GM20000 (cell line): ENCODE results near the gene TMEM240.

Experiments
- DNase-seq: peaks from one replicate; pipeline ENCODE4 v3.0.0; 2012; ENCODE audit warnings: low spot score
- TF ChIP-seq, protein P1 (sequence below): IDR thresholded peaks from 2 replicates; pipeline ENCODE4 v1.5.1; 2012; ENCODE audit warnings: mild to moderate bottlenecking, control low read depth; ENCODE audit errors: extremely low read depth, missing control alignments

Gene TMEM240

DNA sequence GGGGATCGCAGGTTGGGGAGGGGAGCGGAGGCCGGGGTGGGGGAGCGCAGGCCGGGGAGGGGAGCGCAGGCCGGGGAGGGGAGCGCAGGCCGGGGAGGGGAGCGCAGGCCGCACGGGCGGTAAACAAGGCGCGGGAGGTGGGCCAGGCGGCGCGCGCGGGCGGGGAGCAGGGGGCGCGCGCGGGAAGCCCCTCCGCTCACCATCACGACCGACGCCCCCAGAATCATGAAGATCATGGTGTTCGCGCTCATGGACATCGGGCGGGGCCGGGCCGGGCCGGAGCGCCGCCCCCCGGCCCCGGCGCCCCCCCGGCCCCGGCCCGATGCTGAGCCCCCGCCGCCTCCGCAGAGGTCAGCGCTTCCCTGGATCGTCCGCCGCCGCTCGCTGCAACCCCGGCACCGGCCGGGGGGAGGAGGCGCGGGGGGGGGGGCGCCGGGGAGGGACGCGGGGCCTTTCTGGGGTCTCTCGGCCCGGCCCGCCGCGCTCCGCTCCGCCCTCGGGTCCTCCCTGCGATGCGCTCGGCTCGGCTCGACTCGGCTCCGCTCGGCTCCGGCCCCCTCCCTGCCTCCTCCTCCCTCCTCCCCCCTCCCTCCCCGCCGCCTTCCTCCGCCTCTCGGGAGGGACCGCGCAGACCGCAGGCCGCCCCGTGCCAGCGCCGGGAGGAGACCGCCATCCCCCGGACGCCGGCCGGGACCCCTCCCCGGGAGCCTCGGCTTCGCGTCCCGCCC, at the start of gene TMEM240:
TMEM240 (minus strand) TSS at position 535 of the 728 bp plus-strand sequence; CDS start at position 257, 278 bp downstream.
- DNase-seq = peak; percentile 85
- TF ChIP-seq, protein P1, sequence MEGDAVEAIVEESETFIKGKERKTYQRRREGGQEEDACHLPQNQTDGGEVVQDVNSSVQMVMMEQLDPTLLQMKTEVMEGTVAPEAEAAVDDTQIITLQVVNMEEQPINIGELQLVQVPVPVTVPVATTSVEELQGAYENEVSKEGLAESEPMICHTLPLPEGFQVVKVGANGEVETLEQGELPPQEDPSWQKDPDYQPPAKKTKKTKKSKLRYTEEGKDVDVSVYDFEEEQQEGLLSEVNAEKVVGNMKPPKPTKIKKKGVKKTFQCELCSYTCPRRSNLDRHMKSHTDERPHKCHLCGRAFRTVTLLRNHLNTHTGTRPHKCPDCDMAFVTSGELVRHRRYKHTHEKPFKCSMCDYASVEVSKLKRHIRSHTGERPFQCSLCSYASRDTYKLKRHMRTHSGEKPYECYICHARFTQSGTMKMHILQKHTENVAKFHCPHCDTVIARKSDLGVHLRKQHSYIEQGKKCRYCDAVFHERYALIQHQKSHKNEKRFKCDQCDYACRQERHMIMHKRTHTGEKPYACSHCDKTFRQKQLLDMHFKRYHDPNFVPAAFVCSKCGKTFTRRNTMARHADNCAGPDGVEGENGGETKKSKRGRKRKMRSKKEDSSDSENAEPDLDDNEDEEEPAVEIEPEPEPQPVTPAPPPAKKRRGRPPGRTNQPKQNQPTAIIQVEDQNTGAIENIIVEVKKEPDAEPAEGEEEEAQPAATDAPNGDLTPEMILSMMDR = no peak

DNA sequence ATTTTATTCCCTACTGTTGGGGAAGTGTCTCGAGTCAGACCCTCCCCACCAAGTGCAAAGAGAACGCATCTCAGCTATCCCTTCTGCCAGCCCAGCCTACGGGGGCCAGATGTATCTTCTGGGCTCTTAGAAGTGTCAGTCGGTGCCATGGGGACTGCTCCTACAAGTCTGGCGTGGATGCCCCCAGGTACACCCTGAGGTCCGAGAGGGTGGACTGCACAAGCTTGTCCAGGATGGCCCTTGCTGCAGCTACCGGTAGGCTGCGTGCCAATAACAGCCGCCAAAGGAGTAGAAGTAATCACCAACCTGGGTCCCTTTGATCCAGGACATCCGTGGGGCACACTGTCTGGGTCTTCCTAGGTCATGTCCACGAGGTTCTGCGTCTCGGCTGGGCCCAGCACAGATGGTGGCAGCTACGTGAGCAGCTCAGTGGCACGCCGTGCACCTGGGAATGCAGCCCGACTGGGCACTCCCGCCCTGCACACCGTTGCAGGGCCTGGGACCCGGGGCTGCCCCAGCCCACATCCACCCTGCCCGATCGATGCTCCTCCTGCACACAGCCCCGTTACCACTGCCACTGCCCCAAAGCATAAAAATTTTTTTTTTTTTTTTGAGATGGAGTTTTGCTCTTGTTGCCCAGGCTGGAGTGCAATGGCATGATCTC, 43.1 kb upstream of the TMEM240 start:
- no peak for DNase-seq
- TF ChIP-seq, protein P1 = no peak

DNA sequence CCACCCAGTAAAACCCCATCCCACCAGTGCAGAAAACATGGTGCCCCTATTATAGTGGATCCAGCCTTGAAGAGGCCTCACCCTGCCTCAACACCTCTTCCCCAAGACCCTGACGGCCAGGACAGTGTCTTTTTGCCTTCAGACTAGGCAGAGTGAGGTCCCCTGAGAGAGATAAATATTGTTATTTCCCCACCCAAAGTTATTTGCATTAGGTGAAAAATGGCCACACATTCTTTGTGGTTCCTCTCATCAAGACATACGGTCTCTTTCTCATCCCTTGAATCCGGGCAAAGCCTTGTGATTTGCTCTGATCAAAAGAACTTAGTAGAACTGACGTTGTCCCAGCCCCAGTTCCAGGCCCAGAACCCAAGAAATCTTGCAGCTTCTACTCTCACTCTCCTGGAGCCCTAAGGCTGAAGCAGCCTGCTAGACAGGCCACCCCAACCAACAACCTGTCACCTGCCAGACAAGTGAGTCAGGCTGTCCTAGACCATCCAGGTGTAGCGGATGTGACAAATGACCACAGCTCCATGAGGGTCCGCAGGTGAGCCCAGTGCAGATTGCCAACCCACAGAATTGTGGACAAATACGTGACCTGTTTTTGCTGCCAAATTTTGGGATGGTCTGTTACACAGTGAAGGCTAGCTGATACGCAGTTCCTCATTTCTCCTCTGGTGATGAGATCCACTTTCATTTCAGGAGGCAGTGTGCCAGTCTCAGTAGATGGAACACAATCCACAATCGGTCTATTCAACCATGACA, 42.3 kb upstream of the TMEM240 start:
- DNase-seq = no peak
- TF ChIP-seq, protein P1 = no peak

DNA sequence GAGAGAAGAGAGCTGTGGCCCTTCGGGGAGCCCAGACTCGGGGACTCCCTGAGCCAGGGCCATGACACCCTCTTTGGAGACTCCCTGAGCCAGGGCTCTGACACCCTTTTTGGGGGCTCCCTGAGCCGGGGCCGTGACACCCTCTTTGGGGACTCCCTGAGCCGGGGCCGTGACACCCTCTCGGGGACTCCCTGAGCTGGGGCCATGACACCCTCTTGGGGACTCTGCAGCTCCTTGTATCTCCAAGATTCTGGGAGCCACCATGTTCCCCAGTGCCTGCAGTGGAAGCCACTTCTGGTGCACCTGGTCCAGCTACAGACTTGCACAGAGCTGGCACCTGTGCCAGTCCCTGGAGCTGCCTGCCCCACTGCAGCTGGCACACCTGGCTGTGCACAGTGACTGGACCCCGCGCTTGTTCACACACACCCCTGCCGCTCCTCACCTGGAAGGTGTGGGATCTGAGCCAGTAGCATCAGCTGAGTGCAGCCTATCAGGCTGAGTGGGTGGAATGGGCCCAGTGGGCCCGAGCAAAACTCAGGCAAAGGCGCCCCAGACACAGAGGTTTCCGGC, 38.0 kb upstream of the TMEM240 start:
- DNase-seq = no peak
- TF ChIP-seq, protein P1 = no peak

DNA sequence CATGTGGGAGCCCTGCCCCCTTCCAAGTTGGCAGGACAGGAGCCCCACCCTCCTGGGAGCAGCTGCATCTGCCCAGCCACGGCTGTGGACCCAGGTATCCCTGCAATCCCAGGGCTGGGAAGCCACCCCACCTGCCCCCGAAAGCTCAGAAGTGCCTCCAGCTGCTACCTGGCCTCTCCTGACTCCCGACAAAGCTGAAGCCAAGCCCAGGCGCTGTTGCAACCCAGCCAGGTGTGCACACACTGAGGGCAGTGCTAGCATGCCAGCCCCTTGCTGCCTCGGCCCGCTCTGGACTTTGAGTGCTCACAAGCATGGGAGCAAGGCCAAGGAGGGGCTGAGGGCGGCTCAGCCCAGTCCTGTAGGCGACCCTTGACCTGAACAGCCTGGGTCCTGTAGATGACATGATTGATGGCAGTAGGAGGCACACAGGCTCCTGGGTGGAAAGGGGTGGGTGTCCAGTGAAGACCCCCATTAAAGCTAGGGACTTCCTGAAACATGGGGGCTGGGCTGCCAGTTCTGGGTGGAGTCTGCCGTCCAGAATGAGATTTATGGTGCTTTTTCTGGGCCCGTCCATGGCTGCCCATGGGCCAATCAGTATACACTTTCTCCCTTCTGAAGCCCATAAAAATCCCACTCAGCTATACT, 37.1 kb upstream of the TMEM240 start:
- DNase-seq = no peak
- TF ChIP-seq, protein P1 = no peak

DNA sequence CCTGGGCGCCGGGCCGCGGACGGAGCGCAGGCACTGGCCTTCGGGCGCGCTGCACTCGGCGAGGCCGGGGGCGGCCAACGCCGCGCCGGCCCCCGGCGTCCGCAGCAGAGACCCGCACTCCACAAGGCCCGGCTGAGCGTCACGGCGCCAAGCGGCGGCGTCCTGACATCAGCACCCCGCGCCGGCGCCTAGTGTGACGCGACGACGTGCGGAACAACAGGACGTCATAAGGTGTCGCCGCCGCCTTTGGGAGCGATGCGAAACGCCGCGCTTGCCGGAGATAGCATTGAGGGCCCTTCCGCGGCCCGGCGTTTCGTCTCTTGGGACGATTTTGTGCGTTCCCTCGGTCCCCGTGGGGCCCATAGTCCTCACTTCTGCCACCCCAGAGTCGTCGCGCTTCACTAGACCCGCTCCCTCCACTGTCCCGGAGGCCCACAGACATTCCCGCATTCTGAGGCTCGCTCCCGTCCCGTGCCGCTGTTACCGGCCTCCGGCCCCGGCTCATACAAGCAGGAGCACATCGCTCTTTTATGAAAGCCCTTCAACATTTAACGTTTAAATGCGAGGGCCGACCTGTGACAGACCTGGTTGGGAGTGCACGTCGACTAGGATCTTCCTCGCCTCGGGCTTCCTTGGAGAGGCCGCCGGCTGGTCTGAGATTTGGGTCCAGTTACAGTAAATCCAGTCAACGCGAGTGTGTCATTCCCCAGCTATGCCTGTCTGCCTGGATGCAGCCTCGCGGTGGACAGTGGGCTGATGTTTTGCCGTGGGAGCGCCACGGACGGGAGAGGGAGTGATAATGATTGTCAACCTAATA, 34.5 kb upstream of the TMEM240 start, which contains the start of gene SSU72:
SSU72 (minus strand) TSS at position 143 of the 817 bp plus-strand sequence. CDS start 306 bp downstream, outside the sequence.
- DNase-seq = peak; percentile 99
- TF ChIP-seq, protein P1 = no peak
